Testis (tissue), 2 donors: ENCODE data around the gene PCNX1.

Source experiments
- CTCF ChIP-seq, 3 experiments: fragments of 450-650 bp in 2 of 3; fragments of 200-600 bp in 1 of 3; sonication (generic) in 1 of 3; IDR thresholded peaks; one replicate each; pipeline ENCODE4 v1.5.1; 2016 to 2019; ENCODE audit warnings: antibody characterized with exemption in 3 of 3, mild to moderate bottlenecking in 2 of 3, moderate library complexity in 1 of 3
- POLR2A ChIP-seq: fragments of 450-650 bp; IDR thresholded peaks from one replicate; pipeline ENCODE4 v1.6.1; 2017; ENCODE audit warnings: antibody characterized with exemption, mild to moderate bottlenecking, moderate library complexity

- TF ChIP-seq CTCF (IDR thresholded peaks at IDR 0.05) (no peak), POLR2A (no peak)
These were observed 34.6 kb upstream of the PCNX1 start for GRCh38 chr14:70872678-70873020.
